Limb (tissue), 2 donors: ENCODE results near the gene GAPDH.
"Not testable (repeated sequence)": the region's sequence is repeated elsewhere in the genome, so short reads cannot be mapped to it uniquely, and the experiment has no call there.

Experiments
- DNase-seq, 2 donors: peaks; one replicate each; pipeline ENCODE4 v3.0.0-alpha.2; 2016; ENCODE audit errors: extremely low spot score in 2 of 2

The GAPDH gene

DNA sequence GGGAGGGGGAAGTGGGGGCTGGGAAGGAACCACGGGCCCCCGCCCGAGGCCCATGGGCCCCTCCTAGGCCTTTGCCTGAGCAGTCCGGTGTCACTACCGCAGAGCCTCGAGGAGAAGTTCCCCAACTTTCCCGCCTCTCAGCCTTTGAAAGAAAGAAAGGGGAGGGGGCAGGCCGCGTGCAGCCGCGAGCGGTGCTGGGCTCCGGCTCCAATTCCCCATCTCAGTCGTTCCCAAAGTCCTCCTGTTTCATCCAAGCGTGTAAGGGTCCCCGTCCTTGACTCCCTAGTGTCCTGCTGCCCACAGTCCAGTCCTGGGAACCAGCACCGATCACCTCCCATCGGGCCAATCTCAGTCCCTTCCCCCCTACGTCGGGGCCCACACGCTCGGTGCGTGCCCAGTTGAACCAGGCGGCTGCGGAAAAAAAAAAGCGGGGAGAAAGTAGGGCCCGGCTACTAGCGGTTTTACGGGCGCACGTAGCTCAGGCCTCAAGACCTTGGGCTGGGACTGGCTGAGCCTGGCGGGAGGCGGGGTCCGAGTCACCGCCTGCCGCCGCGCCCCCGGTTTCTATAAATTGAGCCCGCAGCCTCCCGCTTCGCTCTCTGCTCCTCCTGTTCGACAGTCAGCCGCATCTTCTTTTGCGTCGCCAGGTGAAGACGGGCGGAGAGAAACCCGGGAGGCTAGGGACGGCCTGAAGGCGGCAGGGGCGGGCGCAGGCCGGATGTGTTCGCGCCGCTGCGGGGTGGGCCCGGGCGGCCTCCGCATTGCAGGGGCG, at the start of gene GAPDH:
Gene GAPDH (plus strand): TSS at position 595 of the 772 bp plus-strand sequence. CDS start 316 bp downstream, outside the sequence.
- DNase-seq = peak; percentile 94 to 97

DNA sequence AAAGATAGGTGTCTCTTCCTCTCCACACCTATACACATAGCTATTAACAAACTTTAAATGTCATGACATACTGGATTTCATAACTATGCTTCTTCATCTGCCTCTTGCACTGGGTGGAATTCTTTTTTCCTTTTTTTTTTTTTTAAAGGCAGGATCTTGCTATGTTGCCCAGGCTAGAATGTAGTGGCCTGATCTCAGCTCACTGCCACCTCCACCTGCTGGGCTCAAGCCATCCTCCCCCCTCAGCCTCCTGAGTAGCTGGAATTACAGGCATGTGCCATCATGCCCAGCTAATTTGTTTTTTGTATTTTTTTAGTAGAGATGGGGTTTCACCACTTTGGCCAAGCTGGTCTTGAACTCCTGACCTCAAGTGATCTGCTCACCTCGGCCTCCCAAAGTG, 46.1 kb upstream of the GAPDH start:
- no peak for DNase-seq

DNA sequence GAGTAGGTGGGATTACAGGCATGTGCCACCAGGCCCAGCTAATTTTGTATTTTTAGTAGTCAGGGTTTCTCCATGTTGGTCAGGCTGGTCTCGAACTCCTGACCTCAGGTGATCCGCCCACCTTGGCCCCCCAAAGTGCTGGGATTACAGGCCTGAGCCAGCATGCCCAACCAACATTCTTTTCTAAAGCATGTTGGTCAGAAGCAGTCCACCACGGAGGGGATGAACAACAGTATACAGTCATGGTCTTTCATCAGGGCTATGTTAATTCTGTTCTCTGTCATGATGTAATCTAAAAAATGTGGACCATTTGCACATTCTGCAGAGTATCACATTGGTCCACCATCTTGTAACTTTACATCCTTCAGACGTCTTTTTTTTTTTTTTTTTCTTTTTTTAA, 44.9 kb upstream of the GAPDH start:
- no peak for DNase-seq

DNA sequence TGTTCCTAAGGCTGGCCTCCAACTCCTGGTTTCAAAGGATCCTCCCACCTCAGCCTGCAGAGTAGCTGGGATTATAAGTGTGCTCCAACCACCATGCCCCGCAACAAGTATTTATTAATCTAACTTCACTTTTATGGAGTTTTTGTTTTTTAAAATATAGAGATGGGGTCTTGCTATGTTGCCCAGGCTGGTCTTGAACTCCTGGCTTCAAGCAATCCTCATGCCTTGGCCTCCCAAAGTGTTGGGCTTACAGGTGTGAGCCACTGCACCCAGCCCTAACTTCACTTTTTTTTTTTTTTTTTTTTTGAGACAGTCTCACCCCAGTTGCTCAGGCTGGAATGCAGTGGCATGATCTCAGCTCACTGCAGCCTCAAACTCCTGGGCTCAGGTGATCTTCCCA, 43.6 kb upstream of the GAPDH start:
- DNase-seq = not testable (repeated sequence)

DNA sequence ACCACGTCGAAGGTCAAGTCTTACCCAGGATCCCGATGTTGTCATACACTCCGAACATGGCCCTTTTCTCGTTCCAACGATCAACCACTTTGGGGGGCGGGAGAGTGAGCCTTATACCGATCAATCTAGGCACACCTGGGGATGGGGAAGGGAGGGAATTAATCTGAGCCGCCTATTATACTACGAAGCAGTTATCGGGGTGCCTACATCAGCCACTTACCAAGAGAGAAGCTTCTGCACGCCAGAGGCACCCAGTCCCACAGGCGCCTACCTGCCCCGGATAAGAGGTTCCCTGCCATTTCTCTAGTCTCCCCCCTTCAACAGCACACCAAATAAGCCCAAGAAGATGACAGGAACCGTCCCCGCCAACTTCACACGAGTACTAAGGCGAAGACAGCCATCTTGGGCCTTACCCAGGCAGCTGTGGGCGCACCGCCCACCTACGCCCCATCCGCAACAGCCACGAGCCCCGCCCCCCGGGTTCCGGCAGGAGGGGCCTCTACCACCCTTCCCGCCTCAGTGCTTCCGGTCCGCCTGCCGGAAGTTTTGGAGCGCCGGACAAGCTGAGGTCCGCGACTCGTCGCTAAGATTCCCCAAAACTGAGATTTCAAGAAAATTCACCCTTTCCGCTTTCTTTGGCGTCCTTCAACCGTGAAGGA, 41.4 kb upstream of the GAPDH start, which contains the start of gene MRPL51:
Gene MRPL51 (minus strand): TSS at position 425 of the 659 bp plus-strand sequence. CDS start 126 bp downstream, at position 299.
- peak; percentile 97 for DNase-seq

DNA sequence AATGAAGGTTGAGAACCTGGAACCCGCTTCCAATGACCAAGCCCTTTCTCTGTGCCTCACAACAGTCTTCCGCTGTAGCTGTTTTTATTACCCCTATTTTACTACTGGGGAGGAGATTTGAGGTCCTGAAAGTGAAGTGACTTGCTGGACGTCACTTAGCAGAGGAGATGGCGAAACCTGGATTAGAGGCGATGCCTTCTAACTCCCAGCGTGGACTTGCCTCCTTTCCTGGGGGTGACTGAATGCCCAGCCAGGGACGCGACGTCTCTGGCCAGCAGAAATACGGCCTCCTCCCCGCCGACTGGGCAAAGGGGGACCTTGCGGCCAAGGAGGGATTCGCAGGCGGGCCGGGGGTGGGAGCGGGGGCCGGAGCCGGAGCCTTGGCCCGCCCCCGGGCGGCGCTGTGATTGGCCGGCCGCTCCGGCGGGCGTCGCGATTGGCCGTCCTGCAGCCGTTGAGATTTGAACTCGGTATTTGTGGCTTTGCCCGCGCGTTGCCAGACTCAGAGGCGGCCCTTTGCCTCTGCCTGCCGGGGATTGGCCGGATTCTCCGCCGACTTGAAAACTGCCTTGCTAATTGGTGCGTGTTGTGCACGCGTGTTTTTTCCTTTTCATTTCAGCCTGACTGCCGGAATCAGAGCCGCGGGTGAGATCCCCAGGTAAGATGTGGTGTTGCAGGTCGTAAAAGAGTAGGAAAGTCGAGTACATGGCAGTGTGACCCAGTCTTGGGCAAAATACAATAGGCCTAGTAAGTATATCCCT, 40.6 kb upstream of the GAPDH start, which contains the start of gene NCAPD2:
Gene NCAPD2 (plus strand): TSS at position 606 of the 761 bp plus-strand sequence. CDS start 997 bp downstream, outside the sequence.
- DNase-seq = peak; percentile 94 to 98

DNA sequence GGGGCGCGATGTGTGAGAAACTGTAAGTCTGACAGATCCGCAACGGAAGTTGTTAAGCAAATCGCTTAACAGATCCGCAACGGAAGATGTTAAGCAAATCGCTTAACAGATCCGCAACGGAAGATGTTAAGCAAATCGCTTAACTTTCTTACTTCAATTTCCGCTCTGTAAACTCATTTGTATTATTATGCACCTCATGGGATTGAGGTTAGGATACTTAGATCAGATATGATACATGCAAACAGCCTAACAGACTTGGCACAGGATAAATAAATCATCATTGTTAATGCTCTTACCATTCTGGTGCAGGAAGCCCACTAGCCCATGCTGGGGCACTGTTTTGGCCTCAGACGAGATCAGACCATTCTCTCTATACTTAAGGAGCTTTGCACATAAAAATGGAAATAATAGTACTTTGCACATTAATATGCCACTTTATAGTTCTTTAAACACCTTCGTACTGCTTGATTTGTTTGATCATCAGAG, 40.0 kb upstream of the GAPDH start:
- DNase-seq = peak in 1 of 2 donors; percentile 14

DNA sequence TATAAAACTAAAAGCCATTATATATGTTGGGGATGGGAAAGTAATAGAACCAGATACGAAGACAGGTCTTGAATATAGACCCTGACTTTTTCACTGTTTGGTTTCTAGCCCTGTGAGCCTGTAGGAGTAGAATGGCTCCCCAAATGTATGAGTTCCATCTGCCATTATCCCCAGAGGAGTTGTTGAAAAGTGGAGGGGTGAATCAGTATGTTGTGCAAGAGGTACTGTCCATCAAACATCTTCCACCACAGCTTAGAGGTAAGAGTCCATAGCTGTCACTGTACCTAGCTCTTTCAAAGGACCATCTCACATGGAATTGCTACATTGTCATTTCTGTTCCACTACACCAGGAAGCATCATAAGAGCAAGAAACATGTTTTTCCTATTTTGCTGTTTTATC, 39.3 kb upstream of the GAPDH start:
- DNase-seq = no peak

DNA sequence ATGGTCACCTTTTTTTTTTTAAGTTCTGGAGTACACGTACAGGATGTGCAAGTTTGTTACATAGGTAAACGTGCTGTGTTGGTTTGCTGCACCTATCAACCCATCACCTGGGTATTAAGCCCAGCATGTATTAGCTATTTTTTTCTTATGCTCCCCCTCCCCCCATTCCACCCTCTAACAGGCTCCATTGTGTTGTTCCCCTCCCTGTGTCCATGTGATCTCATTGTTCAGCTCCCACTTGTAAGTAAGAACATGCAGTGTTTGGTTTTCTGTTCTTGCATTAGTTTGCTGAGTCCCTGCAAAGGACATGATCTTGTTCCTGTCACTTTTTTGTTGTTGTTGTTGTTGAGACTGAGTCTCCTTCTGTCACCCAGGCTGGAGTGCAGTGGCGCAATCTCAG, 37.0 kb upstream of the GAPDH start:
- DNase-seq = not testable (repeated sequence)

DNA sequence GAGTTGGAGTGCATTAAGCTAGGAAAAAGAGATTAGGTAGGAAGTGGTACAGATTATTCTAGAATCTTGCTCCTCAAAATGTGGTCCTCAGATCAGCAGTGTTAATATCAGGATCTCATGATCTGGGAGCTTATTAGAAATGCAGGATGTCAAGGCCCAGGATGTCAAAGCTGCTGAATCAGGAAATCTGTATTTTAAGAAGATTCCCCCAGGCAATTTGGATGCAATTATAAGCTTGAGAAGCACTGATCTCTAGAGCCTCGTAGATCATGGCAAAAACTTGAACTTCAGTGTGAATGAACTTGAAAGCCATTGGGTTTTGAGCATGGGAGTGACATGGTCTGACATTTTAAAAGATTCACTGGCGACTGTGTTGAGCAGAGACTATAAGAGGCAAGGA, 33.9 kb upstream of the GAPDH start:
- DNase-seq = no peak

DNA sequence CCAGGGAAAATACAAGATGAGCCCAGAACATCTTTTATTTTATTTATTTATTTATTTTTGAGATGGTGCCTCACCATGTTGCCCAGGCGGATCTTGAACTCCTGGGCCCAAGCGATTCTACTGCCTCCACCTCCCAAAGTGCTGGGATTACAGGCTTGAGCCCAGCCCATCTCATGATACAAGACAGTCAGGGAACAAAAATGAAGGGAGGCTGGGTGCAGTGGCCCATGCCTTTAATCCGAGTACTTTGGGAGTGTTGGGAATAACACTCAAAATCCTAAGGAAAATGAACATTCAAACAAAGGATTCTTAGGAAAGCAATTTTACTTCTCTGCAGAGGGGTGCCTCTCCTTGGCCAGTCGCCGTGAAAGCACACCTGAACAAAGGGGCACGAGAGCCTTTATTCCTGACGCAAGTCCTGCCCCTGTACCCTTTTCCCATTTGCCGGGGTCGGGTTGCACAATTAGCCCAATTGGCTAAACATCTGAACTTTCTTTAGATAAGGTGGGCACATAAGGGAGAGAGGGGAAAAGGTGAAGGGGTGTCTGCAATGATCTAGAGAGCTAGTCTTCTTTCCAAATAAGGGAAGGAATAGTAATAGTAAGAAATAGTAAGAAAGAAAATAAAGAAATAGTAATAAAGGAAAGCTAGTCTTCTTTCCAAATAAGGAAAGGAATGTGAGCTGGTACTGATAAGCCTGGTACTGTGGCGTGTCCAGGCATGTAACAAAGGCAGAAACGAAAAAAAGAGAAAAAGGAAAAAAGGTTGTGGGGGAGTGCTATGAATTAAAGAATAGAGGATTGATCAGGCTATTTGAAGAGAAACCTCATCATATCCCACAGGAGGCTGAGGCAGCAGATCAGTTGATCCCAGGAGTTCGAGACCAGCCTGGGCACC, 27.0 kb upstream of the GAPDH start:
- no peak for DNase-seq

DNA sequence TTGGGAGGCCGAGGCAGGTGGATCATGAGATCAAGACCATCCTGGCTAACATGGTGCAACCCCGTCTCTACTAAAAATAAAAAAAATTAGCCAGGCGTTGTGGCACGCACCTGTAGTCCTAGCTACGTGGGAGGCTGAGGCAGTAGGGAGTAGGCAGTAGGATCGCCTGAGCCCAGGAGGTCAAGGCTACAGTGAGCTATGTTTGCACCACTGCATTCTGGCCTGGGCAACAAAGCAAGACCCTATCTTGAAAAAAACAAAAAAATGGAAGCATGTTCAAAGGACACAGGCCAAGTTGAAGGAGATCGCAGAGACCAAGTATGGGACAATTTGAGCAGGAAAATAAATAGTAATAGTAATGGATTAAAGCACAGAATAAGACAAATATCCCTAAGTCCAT, 26.2 kb upstream of the GAPDH start:
- DNase-seq = no peak

DNA sequence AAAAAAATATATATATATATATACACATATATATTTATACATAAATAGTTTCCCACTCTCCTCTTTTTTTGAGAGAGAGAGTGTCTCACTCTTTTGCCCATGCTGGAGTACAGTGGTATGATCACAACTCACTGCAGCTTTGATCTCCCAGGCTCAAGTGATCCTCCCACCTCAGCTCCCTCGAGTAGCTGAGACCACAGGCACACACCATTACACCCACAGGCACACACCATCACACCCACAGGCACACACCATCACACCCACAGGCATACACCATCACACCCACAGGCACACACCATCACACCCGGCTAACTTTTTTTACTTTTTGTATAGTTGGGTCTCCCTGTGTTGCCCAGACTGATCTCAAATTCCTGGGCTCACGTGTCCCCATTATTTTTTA, 14.1 kb upstream of the GAPDH start:
- DNase-seq = no peak

DNA sequence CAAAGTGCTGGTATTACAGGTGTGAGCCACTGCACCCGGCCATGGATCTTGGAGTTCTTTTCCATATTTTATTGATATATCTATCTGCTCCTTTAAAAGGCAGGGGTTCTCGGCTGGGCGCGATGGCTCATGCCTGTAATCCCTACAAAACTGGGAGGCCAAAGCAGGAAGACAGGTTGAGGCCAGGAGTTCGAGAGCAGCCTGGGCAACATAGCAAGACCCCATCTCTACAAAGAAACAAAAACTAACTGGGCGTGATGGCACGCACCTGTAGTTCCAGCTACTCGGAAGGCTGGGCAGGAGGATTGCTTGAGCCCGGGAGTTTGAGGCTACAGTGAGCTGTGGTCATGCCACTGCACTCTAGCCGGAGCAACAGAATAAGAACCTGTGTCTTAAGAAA, 12.1 kb upstream of the GAPDH start:
- DNase-seq = no peak

DNA sequence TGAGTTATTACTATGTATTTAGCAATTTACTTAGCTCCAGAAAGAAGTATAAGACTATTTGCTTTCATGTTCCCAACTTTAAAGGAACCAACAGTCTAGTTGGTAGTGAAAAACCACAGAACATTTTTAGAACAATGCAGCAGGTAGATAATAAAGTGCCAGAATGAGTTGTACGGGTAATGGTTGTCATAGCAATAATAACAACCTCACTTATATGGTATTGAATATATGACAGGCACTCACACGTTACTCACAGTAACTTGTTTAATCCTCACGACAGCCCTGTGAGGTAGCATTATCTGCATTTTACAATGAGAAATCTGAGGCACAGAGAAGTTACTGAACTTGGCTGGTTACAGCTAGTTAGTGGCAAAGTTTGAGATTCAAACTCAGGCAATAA, 10.6 kb upstream of the GAPDH start:
- no peak for DNase-seq

DNA sequence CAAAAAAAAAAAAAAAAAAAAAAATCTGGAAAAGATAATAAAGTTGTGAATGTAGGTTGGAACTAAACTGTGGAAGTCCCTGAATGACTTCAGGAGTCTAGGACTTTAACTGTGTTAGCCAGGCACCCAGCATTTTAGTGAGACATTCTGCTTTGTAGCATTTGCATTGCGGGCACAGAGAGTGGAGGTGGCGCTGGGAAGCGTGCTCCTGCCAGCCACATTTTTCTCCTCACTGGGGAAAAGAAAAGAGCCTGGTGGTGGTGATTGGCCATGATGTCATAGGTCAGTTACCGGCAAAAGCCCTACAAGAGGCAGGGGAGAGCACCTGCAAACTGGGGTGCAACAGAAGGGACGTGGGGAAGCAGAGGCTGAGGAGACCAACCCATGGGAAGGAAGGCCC, 9.7 kb upstream of the GAPDH start:
- no peak for DNase-seq

DNA sequence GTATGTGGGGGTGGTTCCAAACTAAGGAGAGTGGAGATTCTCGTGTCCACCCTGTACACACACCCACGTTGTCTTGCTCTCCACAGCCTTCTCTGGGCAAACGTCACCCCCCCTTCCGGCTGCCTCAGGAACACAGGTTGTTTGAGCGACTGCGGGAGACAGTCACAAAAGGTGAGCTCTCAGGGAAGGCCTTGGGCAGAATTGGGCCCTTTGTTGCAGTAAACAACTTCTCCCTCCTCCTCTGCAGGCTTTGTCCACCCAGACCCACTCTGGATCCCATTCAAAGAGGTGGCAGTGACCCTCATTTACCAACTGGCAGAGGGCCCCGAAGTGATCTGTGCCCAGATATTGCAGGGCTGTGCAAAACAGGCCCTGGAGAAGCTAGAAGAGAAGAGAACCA, 8.1 kb upstream of the GAPDH start:
- DNase-seq = no peak

DNA sequence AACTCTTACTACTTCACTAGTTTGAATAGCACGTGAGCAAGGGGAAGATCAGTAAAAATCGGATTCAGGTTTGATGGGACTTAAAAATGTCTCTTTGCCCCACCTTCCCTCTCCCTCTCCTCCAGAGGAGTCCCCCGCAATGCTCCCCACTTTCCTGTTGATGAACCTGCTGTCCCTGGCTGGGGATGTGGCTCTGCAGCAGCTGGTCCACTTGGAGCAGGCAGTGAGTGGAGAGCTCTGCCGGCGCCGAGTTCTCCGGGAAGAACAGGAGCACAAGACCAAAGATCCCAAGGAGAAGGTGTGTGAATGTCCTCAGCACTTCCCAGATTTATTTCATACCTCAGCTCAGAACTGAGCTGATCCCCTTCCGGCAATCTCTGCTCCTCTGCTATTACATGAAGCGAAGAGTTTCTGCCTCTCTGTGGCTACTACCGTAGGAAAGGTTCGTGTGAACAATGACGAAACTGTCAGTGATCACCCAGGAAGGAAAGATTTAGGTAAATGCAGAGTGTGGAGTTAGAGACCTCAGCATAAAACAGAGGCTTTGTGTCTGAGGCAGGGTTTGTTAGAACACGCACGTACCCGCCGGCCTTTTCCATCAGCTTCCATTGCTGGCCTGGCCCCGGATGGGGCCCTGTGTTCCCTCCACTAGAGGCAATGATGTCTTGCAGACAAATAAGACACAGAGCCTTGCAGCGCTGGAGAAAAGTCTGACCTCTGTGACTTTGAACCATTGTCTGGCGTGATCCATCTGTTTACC, 7.4 kb upstream of the GAPDH start:
- no peak for DNase-seq

DNA sequence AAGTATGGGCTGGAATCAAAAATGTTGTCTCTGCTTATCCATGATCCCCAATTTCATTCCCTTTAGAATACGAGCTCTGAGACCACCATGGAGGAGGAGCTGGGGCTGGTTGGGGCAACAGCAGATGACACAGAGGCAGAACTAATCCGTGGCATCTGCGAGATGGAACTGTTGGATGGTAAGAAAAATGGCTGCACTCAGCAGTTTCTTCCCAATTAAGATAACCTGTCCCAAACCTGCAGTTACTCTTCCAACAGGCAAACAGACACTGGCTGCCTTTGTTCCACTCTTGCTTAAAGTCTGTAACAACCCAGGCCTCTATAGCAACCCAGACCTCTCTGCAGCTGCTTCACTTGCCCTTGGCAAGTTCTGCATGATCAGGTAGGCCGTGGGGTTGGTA, 6.6 kb upstream of the GAPDH start:
- no peak for DNase-seq
